ENCODE measurements around the gene CEACAM18. TPM values are rescaled to one million over a fixed set of nuclear protein-coding genes. Genes with fewer than 3 reads are reported as not detected.
"Not testable (repeated sequence)": the region's sequence is repeated elsewhere in the genome, so short reads cannot be mapped to it uniquely, and the experiment has no call there.

Gene CEACAM18
- total and polyA plus RNA-seq, 2 experiments from 2014 or later, result 0.19 TPM; not detected in 1

GRCh38 chr19:51493776-51494175, 15.4 kb downstream of the CEACAM18 start:
- no peaks in the 10 kb centered on the region for H3K27me3 ChIP-seq
- no peaks in the 10 kb centered on the region for H3K79me2 ChIP-seq
- no peak overlapping the region for H3K27ac ChIP-seq
- no peak overlapping the region for H3K4me2 ChIP-seq
- no peaks in the 10 kb centered on the region for H3K36me3 ChIP-seq (replicated peaks; ENCODE audit: insufficient read depth, low read depth)
- H3K9me2 ChIP-seq (replicated peaks; ENCODE audit: insufficient read depth), result no peaks in the 10 kb centered on the region
- DNase-seq (ENCODE audit: low spot score), result no peak
- no peaks in the 10 kb centered on the region for H3K9me3 ChIP-seq (ENCODE audit: low read depth)
- TF ChIP-seq EZH2 (IDR thresholded peaks at IDR 0.05; ENCODE audit: borderline replicate concordance) (no peak), CTCF (IDR thresholded peaks at IDR 0.05; ENCODE audit: poor library complexity) (no peak), EZH2phosphoT487 (IDR thresholded peaks at IDR 0.05; ENCODE audit: low read depth, severe bottlenecking, unreplicated experiment) (no peak)
- 38% methylated on average over 2 of the region's 2 CpGs for WGBS (ENCODE audit: low lambda C conversion rate, missing lambda C conversion rate)
- no peaks in the 10 kb centered on the region for H3K4me1 ChIP-seq (ENCODE audit: insufficient read depth)
- H3K4me3 ChIP-seq, result no peak overlapping the region
- no peaks in the 10 kb centered on the region for H4K20me1 ChIP-seq (ENCODE audit: insufficient read depth, poor library complexity, severe bottlenecking)
- no peak overlapping the region for H2AFZ ChIP-seq

- Histone ChIP-seq H3K79me2 (no peaks in the 10 kb centered on the region), H3K4me1 (ENCODE audit: insufficient read depth) (no peaks in the 10 kb centered on the region), H3K27ac (no peak overlapping the region), H3K4me3 (no peak overlapping the region), H2AFZ (no peak overlapping the region), H3K9me3 (ENCODE audit: low read depth) (no peaks in the 10 kb centered on the region), H3K36me3 (replicated peaks; ENCODE audit: insufficient read depth, low read depth) (no peaks in the 10 kb centered on the region), H4K20me1 (ENCODE audit: insufficient read depth, poor library complexity, severe bottlenecking) (no peaks in the 10 kb centered on the region), H3K9me2 (replicated peaks; ENCODE audit: insufficient read depth) (no peaks in the 10 kb centered on the region), H3K27me3 (no peaks in the 10 kb centered on the region), H3K4me2 (no peak overlapping the region)
- DNase-seq (ENCODE audit: low spot score), result no peak
- 56% methylated on average over 3 of the region's 3 CpGs for WGBS (ENCODE audit: low lambda C conversion rate, missing lambda C conversion rate)
- TF ChIP-seq CTCF (IDR thresholded peaks at IDR 0.05; ENCODE audit: poor library complexity) (no peak), EZH2 (IDR thresholded peaks at IDR 0.05; ENCODE audit: borderline replicate concordance) (no peak), EZH2phosphoT487 (IDR thresholded peaks at IDR 0.05; ENCODE audit: low read depth, severe bottlenecking, unreplicated experiment) (no peak)
These were observed 19.3 kb downstream of the CEACAM18 start for GRCh38 chr19:51497666-51498065.

GRCh38 chr19:51500931-51501330, 22.6 kb downstream of the CEACAM18 start:
- WGBS (ENCODE audit: low lambda C conversion rate, missing lambda C conversion rate), result 69% methylated on average over 6 of the region's 8 CpGs
- not testable (repeated sequence) for H4K20me1 ChIP-seq (ENCODE audit: insufficient read depth, poor library complexity, severe bottlenecking); H3K4me1 ChIP-seq (ENCODE audit: insufficient read depth); H3K36me3 ChIP-seq (replicated peaks; ENCODE audit: insufficient read depth, low read depth); H3K27ac ChIP-seq; H3K4me2 ChIP-seq; DNase-seq (ENCODE audit: low spot score); H3K79me2 ChIP-seq; H3K4me3 ChIP-seq; H3K27me3 ChIP-seq; H2AFZ ChIP-seq; H3K9me2 ChIP-seq (replicated peaks; ENCODE audit: insufficient read depth); H3K9me3 ChIP-seq (ENCODE audit: low read depth)

GRCh38 chr19:51501594-51502263, 23.4 kb downstream of the CEACAM18 start, which contains the start of gene SIGLEC12:
SIGLEC12 (minus strand) TSS chr19:51501800; CDS start chr19:51501733, 67 bp downstream.
- H3K4me1 ChIP-seq (ENCODE audit: insufficient read depth), result no peaks in the 10 kb centered on the region
- H3K4me3 ChIP-seq, result no peak within 1 kb of the TSS
- no peaks in the 10 kb centered on the region for H3K79me2 ChIP-seq
- H3K9me2 ChIP-seq (replicated peaks; ENCODE audit: insufficient read depth), result no peaks in the 10 kb centered on the region
- 85% methylated on average over 10 of the region's 12 CpGs for WGBS (ENCODE audit: low lambda C conversion rate, missing lambda C conversion rate)
- H3K4me2 ChIP-seq, result no peak within 1 kb of the TSS
- DNase-seq (ENCODE audit: low spot score), result no peak
- H3K36me3 ChIP-seq (replicated peaks; ENCODE audit: insufficient read depth, low read depth), result no peaks in the 10 kb centered on the region
- no peak within 1 kb of the TSS for H3K27ac ChIP-seq
- no peak within 1 kb of the TSS for H2AFZ ChIP-seq
- TF ChIP-seq EZH2phosphoT487 (IDR thresholded peaks at IDR 0.05; ENCODE audit: low read depth, severe bottlenecking, unreplicated experiment) (no peak), EZH2 (IDR thresholded peaks at IDR 0.05; ENCODE audit: borderline replicate concordance) (no peak), CTCF (IDR thresholded peaks at IDR 0.05; ENCODE audit: poor library complexity) (no peak)
- no peaks in the 10 kb centered on the region for H3K9me3 ChIP-seq (ENCODE audit: low read depth)
- no peaks in the 10 kb centered on the region for H3K27me3 ChIP-seq
- H4K20me1 ChIP-seq (ENCODE audit: insufficient read depth, poor library complexity, severe bottlenecking), result no peaks in the 10 kb centered on the region

All from hepatocyte (in vitro differentiated cells).